ENCODE results near the gene CD180.

GRCh38 chr5:67163863-67164595 lies 32.6 kb downstream of the CD180 start:
- TF ChIP-seq CTCF (IDR thresholded peaks at IDR 0.05) (no peak), POLR2A (IDR thresholded peaks at IDR 0.05) (no peak)

Measured in heart left ventricle (tissue), 13 donors.